HG03066 (cell line): Measurements from ENCODE around the gene LRRTM1.

Experiments used
- ATAC-seq: cut with Tn5 transposase; IDR thresholded peaks from one replicate; pipeline ENCODE4 v1.9.1; 2021; ENCODE audit warnings: low read depth; ENCODE audit not compliant: unreplicated experiment

Gene LRRTM1

DNA sequence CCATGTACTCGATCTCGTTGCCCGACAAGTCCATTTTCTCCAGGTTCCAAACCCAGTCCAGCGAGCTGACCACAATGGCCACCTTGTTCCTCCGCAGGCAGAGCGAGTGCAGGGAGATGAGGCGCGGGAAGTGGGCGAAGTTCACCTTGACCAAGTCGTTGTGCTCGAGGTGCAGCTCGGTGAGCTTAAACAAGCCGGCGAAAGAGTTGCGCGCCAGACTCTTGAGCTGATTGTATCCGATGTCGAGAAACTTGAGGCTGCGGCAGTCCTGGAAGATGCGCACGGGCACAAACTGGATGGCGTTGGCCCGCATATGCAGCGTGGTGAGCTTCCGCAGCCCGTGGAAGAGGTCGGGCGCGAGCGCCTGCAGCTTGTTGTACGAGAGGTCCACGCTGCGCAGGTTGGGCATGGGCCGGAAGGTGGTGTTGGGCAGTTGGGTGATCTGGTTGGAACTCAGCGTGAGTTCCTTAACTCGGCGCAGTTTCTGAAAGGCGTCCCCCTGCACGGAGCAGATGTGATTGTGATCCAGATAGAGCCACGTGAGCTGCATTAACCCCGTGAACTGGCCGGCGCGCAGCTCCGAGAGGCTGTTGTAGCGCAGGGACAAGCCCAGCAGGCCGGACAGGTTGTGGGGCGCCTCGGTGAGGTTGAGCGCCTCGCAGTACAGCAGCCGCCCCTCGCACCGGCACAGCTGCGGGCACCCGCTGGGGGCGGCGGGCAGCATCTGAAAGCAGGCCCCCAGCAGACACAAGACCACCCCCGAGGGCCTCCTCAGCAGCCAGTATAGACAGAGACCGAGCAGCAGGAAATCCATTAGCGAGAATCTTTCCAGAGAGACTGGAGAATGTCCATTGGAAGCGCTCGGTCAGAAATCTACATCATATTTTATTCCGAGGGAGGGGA is 1.3 kb downstream of the LRRTM1 start:
- no peak for ATAC-seq

DNA sequence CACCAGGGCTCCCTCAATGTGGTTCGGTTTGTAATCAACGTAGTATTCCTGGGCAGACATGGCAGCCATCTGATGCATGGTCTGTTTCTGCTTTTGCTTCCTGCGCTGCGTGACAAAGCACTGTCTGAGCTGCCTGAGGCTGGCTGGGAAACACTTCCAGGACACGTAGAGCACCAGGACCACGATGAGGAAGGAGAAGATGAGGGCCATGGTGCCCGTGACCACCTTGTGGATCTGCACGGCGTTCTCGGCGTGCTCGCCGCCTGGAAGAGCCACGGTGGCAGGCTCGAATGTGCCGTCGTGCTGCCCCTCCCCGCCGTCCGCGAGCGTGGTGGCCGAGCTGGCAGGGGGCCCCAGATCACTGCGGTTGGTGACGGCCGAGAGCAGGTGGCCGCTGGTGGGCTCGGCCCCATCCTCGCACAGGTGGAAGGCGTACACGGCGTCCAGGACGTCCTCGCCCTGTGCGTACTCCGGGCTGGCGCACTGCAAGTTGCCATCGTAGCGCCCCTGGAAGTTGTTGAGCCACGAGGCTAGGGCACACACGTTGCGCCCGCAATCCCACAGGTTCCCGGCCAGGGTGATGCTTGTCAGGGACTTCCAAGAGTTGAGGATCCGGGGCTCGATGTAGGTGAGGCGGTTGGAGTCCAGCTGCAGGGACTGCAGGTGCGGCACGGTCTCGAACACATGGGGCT is 2.1 kb downstream of the LRRTM1 start:
- ATAC-seq = no peak

DNA sequence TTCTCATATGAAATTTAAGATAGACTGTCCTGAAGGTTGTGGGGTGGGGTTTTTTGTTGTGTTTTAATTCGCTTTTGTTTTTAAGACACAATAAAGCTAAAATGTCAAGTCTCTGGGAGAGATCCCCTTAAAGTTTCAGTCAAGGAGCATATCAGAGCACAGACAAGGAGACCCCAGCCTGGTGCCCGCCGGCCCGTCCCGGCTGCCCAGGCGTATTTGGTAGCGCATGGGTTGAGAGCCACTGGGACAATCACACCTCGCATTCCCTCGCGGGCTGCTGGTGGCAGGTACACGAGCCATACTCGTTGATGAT is 2.6 kb downstream of the LRRTM1 start:
- no peak for ATAC-seq

DNA sequence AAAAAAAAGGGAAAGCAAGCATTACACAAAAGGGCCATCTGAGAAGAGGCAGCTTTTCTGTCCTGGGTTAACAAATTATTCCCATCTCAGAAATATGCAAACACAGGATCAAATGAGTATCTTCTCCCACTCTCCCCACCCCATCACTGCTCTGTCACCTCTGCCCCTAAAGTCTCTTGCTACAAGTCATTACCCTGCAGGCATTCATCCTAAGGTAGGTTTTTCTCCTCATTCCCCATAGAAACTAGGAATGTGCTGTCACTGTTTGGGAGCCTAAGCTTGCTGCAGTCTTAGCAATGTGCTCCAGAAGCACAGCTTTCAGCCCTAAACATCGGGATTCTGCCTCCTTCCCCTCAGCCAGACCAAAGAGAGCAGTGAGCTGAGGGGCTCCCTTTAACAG is 3.6 kb downstream of the LRRTM1 start:
- no peak for ATAC-seq

DNA sequence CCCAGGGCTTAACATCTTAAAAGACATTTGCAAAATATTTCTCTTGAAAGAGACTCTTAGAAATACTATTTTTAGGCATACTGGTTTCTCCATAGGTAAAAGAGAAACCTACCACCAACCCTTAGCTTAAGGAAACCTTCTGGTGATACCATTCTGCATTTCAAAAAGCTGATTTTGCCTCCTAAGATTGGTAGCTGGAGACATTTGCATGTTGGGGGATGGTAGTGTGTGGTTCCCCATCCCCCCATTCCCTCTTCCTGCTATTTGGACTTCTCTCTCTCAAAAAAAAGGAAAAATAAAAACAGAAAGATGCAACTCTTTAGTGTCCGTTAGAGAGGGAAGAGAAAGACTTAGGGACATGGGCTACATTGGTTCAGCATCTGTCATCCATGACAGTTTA is 4.2 kb downstream of the LRRTM1 start:
- ATAC-seq = no peak

DNA sequence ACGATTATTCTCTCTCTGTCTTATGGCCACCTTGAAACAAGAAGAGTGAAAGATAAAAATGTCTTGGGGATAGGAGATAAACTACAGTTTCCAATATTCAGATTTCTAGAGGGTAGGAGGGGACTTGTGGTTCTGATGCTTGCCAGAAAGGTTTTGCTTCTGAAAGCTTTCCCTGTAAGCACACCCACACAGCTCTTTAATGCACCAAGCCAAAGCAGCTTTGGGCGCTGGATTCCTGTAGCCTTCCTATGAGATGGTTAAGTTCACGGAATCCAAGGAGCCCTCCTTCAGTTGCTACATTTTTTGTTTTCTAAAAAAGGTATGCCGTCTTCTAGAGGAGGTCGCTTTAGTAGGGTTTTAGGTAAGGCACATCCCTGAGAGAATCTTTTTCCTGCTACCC is 4.9 kb downstream of the LRRTM1 start:
- no peak for ATAC-seq

DNA sequence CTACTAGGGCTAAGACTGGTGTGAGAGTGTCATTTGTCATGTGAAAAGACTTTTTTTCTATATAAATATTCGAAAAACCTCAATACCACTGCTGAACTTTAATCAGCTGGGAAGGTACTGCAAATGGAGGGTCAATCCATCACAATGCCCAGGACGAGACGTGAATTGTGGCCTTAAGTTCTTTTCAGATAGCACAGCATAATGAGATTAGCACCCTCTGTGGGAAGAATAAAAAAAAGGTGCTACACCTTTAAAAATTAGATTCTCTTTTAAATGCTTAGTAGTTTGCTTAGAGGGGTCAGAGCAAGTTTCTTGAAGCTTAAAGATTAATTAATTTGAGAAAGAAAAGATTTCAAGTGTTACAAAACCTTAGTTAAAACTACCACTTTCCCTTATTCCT is 5.6 kb downstream of the LRRTM1 start:
- ATAC-seq = no peak

DNA sequence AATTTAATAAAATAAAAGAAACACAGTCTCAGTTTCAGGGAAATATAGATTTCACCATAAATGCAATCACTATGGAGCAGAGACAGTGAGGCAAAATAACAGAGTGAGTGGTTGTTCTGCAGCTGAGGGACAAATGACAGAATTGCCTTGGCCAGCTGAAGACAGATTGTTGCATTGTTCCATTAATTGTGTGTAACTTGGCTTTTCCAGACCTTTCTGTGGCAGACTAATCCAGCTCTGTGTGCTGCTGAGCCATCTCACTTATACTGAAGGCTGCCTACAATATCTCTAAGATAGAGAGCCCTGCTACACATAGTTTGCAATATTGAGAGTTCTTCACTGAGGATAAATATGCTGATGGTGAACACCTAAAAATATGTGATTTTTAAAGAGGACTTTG is 11.5 kb downstream of the LRRTM1 start:
- ATAC-seq = no peak

DNA sequence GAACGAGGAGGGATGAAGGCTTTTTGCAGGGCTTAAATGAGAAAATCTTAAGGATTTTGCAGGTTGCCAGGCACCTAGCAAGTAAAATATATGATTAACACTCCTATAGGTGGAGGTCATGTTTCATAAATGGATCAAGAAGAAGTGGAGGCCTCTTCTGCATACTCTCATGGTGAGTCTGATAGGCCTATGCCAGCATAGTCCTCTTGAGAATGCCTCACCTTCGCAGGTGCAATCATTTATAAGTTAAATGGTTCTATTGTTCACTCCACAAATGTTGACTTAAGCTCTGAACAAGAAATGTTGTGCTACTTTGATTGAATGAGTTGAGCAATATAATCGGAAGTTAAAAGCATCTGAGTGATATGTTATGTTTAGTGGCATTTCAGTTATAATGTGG is 12.1 kb downstream of the LRRTM1 start:
- ATAC-seq = no peak

DNA sequence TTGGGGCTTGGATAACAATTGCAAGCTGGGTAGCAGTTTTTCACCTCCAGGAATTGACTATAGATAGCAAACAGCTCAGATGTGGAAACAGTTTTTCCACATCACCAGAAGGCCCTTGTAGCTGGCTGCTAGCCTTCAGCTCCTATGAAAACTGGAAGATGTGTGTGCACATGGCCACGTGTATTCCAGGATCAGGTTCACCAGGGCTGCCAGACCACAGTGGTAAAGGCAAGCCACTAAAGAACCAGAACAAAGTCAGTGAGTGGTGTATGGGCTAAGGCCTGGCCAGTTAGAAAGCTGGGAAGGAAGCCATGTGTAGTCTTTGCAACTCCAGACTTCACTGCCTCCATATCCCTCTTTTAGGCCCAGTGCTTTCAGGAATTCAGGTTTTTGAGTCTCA is 12.9 kb downstream of the LRRTM1 start:
- ATAC-seq = no peak

DNA sequence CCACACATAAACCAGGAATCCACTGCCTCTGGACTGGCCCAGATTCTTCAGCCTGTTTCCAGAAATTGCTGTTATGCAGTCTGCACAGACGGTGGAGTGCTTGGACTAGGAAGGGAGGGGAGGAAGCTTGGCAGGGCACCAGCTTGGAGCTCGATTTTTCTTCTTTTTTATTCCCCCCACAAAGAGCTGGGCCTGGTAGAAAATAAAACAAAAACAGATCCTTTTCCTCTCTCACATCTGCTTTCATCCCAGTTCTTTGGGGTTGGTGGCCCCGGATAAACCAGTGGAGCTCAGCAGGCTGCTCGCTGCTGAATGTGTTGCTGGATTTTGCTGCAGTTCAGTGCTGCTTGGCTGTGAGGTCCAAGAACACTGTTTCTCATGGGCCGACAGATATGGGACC is 16.0 kb downstream of the LRRTM1 start:
- no peak for ATAC-seq

DNA sequence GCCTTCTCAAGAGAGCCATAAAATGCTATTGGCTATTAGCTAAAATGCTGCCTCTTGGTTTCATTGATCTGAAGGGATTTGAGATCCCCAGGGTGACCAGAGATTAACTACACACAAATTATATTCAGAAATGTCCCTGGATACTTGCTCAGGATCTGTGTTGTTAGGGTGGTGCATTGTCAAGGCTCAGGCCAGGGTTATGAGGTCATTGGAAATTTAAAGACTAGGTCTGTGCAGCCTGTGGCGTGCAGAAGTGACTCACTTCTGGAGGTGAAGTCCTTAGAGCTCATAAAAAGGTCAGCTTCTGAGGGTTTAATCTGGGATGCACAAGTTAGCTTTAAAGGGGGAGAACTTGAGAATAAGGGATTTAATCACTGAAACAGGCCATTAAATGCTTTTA is 23.5 kb downstream of the LRRTM1 start:
- ATAC-seq = no peak

DNA sequence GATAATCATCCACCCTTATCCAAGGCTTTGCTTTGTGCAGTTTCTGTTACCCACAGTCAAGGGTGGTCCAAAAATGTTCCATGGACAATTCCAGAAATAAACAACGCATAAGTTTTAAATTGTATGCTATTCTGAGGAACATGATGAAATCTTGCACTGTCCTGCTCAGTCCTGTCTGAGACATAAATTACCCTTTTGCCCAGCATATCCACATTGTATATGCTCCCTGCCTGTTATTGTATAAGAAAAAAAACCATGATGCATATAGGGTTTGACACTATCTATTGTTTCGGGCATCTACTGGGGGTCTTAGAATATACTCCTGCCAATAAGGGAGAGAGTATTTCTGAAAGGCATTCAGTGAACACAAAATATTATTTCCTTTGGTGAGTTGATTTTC is 24.0 kb downstream of the LRRTM1 start:
- no peak for ATAC-seq

DNA sequence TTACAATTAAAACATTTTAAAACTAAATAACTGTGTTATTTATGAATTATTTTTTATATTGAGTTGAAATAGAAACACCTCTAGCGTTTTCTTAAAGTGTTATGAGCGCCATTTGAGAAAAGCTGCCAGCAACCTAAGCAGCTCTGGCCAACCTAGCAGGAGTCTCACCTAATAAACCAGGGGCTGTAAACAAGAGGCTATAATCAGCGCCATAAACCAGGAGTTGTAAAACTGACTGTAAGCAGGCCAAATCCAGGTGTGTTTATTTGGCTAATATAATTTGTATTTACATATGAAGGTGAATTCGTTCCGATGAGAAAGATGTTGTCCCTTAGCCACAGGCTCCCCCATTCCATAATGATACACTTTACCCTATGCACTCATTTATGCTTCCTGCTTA is 34.7 kb downstream of the LRRTM1 start:
- no peak for ATAC-seq

DNA sequence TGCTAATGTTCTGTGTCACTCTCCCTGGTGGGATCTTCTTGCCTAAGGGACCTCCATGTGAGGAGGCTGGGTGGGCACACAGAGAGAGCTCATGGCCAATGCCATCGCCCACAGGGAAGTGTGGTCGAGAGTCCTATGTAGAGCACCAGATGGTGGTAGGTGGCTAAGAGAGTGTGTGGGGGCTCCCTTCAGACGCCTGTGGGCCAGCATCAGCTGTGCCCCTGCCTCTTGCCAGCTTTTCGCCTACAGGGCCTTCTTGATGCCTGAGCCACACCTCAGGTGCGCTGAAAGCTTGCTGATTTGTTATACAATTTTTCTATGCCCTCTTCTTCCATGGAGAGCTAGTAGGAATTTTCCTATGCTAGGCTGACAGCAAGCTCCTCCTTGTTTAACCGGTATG is 38.3 kb downstream of the LRRTM1 start:
- ATAC-seq = no peak

DNA sequence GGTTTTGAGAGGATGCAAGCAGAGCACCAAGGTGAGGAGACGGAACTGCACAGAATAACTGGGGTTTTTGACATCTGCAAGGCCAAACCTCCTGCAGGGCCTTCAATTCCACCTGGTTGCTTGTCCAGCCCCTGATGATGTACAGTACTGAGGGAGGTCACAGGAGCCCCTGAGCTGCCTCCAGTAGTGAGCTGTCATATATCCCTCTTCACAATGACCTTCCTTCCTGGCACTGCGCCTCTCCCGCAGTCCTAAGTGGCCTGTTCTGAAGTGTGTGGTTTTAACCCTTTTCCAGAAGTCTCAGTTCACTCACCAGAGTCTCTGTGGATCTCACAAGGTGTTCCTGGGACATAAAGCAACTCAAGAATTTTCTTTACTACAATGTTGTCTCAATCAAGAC is 45.3 kb downstream of the LRRTM1 start:
- no peak for ATAC-seq

DNA sequence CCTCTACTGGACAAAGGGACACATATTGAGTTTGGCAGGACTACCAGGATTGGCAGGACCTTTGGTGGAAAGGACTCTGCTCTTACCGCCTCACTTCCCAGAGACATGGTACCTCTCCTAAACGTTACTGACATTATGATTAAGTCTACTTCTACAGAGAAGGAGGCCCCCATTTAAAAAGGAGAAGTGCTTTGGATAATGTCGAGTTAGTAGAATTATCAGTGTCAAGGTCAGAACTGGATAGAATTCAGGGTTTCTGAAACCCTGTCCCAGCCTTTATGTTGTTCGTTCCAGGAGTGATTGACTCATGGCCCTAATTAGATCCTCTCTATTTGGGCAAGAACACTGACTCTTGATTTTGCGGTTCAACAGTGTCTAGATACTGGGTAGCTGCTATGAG is 45.8 kb downstream of the LRRTM1 start:
- no peak for ATAC-seq

DNA sequence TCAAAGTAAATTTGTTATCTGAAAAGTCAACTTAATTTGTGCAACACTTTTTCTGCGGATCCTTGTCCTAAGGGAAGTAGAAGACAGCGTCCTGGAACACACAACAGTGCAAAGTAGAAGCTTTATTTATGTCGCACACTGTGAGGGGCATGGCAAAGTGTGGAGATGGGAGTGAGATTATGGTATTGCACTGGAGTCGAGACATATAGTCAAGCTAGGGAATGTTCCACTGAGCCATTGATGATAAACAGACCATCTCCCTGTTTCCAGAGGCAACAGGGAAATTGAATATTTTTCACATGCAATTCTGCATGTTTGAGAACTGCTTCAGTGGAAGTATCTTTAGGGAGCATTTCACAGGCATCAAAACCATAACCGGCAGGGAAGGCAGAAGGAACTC is 46.2 kb downstream of the LRRTM1 start:
- ATAC-seq = no peak

DNA sequence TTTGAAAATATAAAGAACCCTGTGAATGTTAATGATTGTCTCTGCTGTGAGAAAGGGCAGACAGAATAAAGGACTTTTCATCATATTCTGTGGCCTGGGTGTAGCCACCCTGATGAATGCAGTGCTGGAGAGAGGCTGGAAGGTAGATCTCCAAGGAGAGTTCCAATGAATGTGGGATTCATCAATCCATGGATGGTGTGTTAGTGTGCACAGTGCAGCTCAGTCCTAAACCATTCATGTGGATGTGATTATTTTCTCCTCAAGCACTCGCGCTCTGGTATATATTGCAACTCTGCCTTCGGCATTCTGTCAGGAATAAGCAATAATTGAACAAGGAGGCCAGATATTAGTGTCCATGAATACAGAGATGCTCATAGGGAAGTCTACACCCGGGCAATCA is 47.1 kb downstream of the LRRTM1 start:
- ATAC-seq = no peak

DNA sequence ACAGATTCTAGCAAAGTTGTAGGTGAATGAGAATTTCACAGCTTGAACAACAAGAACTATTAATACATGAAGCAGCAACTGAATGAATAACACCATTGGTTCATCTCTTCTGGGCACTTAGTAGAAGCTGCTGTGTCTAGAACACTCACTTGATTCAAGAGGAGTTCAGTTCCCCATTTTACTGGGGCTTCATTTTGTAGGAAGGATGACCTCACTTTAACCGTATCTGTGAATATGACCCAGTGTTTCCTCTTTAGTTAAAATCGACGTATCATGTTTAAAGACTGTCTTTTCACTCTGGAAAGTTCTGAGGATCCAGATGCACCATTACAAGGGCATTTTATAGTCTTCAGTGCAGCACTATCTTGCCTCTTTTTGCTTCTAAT is 47.8 kb downstream of the LRRTM1 start:
- ATAC-seq = no peak

DNA sequence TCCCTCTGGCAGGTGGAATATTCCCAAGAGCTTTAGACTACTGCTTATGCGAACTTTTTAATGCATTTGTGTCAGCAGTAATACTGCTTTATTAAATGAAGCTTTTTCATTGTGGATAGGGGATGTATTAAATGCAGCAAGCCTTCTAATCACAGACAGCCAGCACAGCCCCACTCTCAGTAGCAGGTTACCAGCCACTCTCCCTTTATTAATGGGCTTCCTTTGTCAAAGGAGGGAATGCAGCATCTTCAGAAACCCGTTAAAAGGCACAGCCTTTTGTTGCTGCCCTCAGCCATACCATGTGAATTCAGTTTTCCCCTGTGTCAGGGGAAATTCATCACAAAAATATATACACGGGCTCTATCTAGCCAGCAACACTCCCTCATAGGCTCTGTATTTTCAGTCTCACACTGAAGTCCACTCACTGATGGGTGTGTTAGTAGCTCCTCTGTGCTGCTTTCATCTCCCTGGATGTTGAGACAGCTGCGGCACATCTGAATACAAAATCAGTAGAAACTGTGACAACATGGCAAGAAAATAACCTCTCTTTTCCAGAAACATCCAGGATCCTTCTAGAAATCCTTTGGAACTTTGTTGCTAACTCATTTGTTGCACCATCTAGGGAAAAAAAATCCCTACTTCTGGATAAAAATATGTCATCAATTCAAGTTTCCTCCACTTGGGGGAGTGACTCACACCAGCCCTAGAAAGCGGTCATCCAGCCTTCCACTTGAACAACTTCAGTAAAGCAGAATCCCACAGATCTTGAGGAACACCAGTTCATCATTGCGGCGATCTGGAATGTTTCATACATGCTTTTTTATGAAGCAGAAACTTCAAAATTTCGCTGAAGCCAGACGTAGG is 48.4 kb downstream of the LRRTM1 start:
- no peak for ATAC-seq
